K562 (cell line): Measurements from ENCODE around the gene SPINT2. TPM values are rescaled to one million over a fixed set of nuclear protein-coding genes. Genes with fewer than 3 reads are reported as not detected.

Experiments used
- CHD2 ChIP-seq: IDR thresholded peaks from 2 replicates; pipeline ENCODE4 v1.6.1; 2011; ENCODE audit warnings: low read depth, low read length
- CTCFL ChIP-seq: IDR thresholded peaks from 2 replicates; pipeline ENCODE4 v1.6.1; 2011; ENCODE audit warnings: borderline replicate concordance, low read depth, mild to moderate bottlenecking, moderate library complexity, low read length; ENCODE audit not compliant: insufficient read depth, poor library complexity, severe bottlenecking
- DIDO1 ChIP-seq: fragments of 450-650 bp; IDR thresholded peaks from 2 replicates; pipeline ENCODE4 v1.6.1; 2016; ENCODE audit warnings: low read depth, missing biosample characterization, missing genetic modification characterization
- FOS ChIP-seq: IDR thresholded peaks from 3 replicates; pipeline ENCODE4 v1.6.1; 2011; ENCODE audit not compliant: insufficient read length; ENCODE audit errors: extremely low read depth
- FOXO4 ChIP-seq: fragments of 450-650 bp; formaldehyde crosslinking; IDR thresholded peaks from 2 replicates; pipeline ENCODE4 v1.4.0; 2020; ENCODE audit warnings: mild to moderate bottlenecking, moderate library complexity
- MTA2 ChIP-seq: fragments of 450-650 bp; IDR thresholded peaks from 2 replicates; pipeline ENCODE4 v1.6.1; 2016; ENCODE audit warnings: low read depth
- NFYB ChIP-seq: IDR thresholded peaks from 2 replicates; pipeline ENCODE4 v1.6.1; 2011; ENCODE audit warnings: mild to moderate bottlenecking, moderate library complexity; ENCODE audit not compliant: insufficient read length; ENCODE audit errors: extremely low read depth
- NRF1 ChIP-seq, 2 experiments: fragments of 450-650 bp; IDR thresholded peaks in 1 of 2; conservative IDR thresholded peaks in 1 of 2; 2 replicates each; pipeline ENCODE4 v1.6.1; 2014; ENCODE audit warnings: mild to moderate bottlenecking in 2 of 2
- RERE ChIP-seq: sonication (generic); formaldehyde crosslinking; IDR thresholded peaks from 2 replicates; pipeline ENCODE4 v1.8.0; 2023; ENCODE audit warnings: missing genetic modification reagents, mild to moderate bottlenecking, borderline replicate concordance
- ZNF23 ChIP-seq: fragments of 250-450 bp; sonication (Bioruptor Pico); IDR thresholded peaks from 2 replicates; pipeline ENCODE4 v1.4.0; 2020; ENCODE audit warnings: mild to moderate bottlenecking
- ZNF436 ChIP-seq: fragments of 250-450, 450-650 bp; sonication (Bioruptor Pico); formaldehyde crosslinking; IDR thresholded peaks from 2 replicates; pipeline ENCODE4 v1.7.0; 2020; ENCODE audit warnings: mild to moderate bottlenecking
- polyA plus RNA-seq, 8 experiments: library from polyadenylated mRNA; depleted of rRNA in 4 of 8; stranded (reverse) in 5 of 8; unstranded in 3 of 8; fragments of >200 nt; fragmentation: Nextera tagmentation in 2 of 8; fragmentation: Illumina TruSeq in 1 of 8; extraction: Ambion mirVana in 2 of 8; extraction: Trizol in 1 of 8; gene quantifications; 2 replicates each; pipeline versions ENCODE4 v1.2.1 to v1.2.3, GENCODE V29; 2011 to 2014; ENCODE audit warnings: inconsistent platforms in 1 of 8, missing spikeins in 1 of 8
- total RNA-seq, 7 experiments: library from RNA; depleted of rRNA in 6 of 7; stranded (reverse); fragments of >200 nt in 6 of 7; fragmentation: Illumina TruSeq in 2 of 7; extraction: Trizol in 2 of 7; gene quantifications; 2 replicates each; pipeline versions ENCODE4 v1.2.1 to v1.2.3, GENCODE V29; 2011 to 2021; ENCODE audit warnings: low replicate concordance in 1 of 7
- TF ChIP-seq, protein P1 (sequence below): fragments of 250-450 bp; sonication (Bioruptor Pico); IDR thresholded peaks from 2 replicates; pipeline ENCODE4 v1.5.0; 2020; ENCODE audit warnings: mild to moderate bottlenecking, borderline replicate concordance
- TF ChIP-seq, protein P2 (sequence below): fragments of 450-650 bp; IDR thresholded peaks from 2 replicates; pipeline ENCODE4 v1.6.1; 2014; ENCODE audit warnings: low read depth, mild to moderate bottlenecking, moderate library complexity, borderline replicate concordance

Gene SPINT2
- total and polyA plus RNA-seq, 9 of the 15 experiments (the other 6 are each of a cell fraction or from before 2014, with no cell fraction given): 0.65 to 4.5 (median 3.4) TPM

- TF ChIP-seq RERE: no peak
- TF ChIP-seq, protein P1, sequence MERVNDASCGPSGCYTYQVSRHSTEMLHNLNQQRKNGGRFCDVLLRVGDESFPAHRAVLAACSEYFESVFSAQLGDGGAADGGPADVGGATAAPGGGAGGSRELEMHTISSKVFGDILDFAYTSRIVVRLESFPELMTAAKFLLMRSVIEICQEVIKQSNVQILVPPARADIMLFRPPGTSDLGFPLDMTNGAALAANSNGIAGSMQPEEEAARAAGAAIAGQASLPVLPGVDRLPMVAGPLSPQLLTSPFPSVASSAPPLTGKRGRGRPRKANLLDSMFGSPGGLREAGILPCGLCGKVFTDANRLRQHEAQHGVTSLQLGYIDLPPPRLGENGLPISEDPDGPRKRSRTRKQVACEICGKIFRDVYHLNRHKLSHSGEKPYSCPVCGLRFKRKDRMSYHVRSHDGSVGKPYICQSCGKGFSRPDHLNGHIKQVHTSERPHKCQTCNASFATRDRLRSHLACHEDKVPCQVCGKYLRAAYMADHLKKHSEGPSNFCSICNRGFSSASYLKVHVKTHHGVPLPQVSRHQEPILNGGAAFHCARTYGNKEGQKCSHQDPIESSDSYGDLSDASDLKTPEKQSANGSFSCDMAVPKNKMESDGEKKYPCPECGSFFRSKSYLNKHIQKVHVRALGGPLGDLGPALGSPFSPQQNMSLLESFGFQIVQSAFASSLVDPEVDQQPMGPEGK (CRISPR knock-in tag): no peak
- peak; percentile 77; the same call in 1 of the 2 replicates for TF ChIP-seq CHD2
- peak; percentile 7 for TF ChIP-seq FOS
- TF ChIP-seq DIDO1 (tag): no peak
- peak; percentile 74 for TF ChIP-seq NFYB
- TF ChIP-seq, protein P2, sequence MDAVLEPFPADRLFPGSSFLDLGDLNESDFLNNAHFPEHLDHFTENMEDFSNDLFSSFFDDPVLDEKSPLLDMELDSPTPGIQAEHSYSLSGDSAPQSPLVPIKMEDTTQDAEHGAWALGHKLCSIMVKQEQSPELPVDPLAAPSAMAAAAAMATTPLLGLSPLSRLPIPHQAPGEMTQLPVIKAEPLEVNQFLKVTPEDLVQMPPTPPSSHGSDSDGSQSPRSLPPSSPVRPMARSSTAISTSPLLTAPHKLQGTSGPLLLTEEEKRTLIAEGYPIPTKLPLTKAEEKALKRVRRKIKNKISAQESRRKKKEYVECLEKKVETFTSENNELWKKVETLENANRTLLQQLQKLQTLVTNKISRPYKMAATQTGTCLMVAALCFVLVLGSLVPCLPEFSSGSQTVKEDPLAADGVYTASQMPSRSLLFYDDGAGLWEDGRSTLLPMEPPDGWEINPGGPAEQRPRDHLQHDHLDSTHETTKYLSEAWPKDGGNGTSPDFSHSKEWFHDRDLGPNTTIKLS: peak; percentile 72; the same call in 1 of the 2 replicates
- TF ChIP-seq FOXO4 (CRISPR knock-in tag): no peak
- TF ChIP-seq MTA2: peak; percentile 32
- TF ChIP-seq CTCFL: peak; percentile 20
- TF ChIP-seq ZNF436 (CRISPR knock-in tag): no peak
- peak; percentile 57 to 64; a peak in 3 of 4 replicates for TF ChIP-seq NRF1 (conservative IDR thresholded peaks at IDR 0.05 in 1 of 2, IDR thresholded peaks at IDR 0.05 in 1 of 2)
- no peak for TF ChIP-seq ZNF23 (CRISPR knock-in tag)
Measured at GRCh38 chr19:38224014-38224862, 40.1 kb upstream of the SPINT2 start, which contains the start of gene DPF1 (continued).
